Thyroid gland (tissue), 4 donors: ENCODE data around the gene MYH13.

Source experiments
- POLR2A ChIP-seq, 2 donors: fragments of 450-650 bp; IDR thresholded peaks; one replicate each; pipeline ENCODE4 v1.6.1; 2017; ENCODE audit warnings: antibody characterized with exemption in 2 of 2, mild to moderate bottlenecking in 2 of 2, moderate library complexity in 1 of 2
- TF ChIP-seq, protein P1 (sequence below), 6 experiments: fragments of 200-600 bp in 3 of 6; fragments of 450-650 bp in 3 of 6; sonication (generic) in 3 of 6; IDR thresholded peaks; one replicate each; pipeline ENCODE4 v1.5.1; 2016 to 2019; ENCODE audit warnings: antibody characterized with exemption in 6 of 6, mild to moderate bottlenecking in 2 of 6, inconsistent platforms in 1 of 6, moderate library complexity in 1 of 6

DNA sequence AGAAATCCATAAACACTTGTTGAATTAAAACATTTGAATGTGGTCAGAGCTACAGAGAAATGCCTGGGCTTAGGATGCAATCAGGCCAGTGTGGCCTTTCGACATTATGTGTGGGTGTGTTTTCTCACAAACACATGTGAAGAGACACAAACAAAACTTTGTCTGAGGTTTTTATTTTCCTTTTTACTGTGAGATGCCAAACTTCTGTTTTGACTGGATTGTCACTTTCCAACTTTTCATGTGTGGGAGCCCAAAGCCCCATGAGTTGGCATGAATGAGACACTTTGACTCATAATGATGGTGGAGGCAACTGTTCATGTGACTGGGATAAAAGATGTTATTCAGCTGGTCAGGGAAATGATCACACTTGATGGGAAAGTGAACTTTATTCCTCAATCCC lies 102.5 kb downstream of the MYH13 start:
- TF ChIP-seq, protein P1, sequence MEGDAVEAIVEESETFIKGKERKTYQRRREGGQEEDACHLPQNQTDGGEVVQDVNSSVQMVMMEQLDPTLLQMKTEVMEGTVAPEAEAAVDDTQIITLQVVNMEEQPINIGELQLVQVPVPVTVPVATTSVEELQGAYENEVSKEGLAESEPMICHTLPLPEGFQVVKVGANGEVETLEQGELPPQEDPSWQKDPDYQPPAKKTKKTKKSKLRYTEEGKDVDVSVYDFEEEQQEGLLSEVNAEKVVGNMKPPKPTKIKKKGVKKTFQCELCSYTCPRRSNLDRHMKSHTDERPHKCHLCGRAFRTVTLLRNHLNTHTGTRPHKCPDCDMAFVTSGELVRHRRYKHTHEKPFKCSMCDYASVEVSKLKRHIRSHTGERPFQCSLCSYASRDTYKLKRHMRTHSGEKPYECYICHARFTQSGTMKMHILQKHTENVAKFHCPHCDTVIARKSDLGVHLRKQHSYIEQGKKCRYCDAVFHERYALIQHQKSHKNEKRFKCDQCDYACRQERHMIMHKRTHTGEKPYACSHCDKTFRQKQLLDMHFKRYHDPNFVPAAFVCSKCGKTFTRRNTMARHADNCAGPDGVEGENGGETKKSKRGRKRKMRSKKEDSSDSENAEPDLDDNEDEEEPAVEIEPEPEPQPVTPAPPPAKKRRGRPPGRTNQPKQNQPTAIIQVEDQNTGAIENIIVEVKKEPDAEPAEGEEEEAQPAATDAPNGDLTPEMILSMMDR (IDR thresholded peaks at IDR 0.05): no peak
- TF ChIP-seq POLR2A (IDR thresholded peaks at IDR 0.05): no peak
